WTC11 (cell line): ENCODE results near the gene ABCB6.

Experiments used
- FOXP1 ChIP-seq: sonication (generic); formaldehyde crosslinking; IDR thresholded peaks from 2 replicates; pipeline ENCODE4 v1.8.0; 2022; ENCODE audit warnings: missing genetic modification reagents, mild to moderate bottlenecking, moderate library complexity, borderline replicate concordance
- NR2C2 ChIP-seq: sonication (generic); formaldehyde crosslinking; IDR thresholded peaks from 2 replicates; pipeline ENCODE4 v1.8.0; 2022; ENCODE audit warnings: mild to moderate bottlenecking, missing genetic modification reagents
- RELA ChIP-seq: sonication (generic); formaldehyde crosslinking; IDR thresholded peaks from 2 replicates; pipeline ENCODE4 v1.8.1; 2022; ENCODE audit warnings: missing genetic modification reagents, mild to moderate bottlenecking, borderline replicate concordance
- TF ChIP-seq, protein P1 (sequence below): fragments of 200-600 bp; IDR thresholded peaks from 2 replicates; pipeline ENCODE4 v1.8.0; 2022; ENCODE audit warnings: antibody characterized with exemption
- TF ChIP-seq, protein P2 (sequence below): sonication (generic); formaldehyde crosslinking; IDR thresholded peaks from 2 replicates; pipeline ENCODE4 v1.8.1; 2023; ENCODE audit warnings: mild to moderate bottlenecking, moderate library complexity, missing genetic modification reagents
- TF ChIP-seq, protein P3 (sequence below): sonication (generic); formaldehyde crosslinking; IDR thresholded peaks from 2 replicates; pipeline ENCODE4 v1.8.0; 2022; ENCODE audit warnings: mild to moderate bottlenecking, missing genetic modification reagents
- TF ChIP-seq, protein P4 (sequence below): sonication (generic); formaldehyde crosslinking; IDR thresholded peaks from 2 replicates; pipeline ENCODE4 v1.8.1; 2023; ENCODE audit warnings: mild to moderate bottlenecking, missing genetic modification reagents

DNA sequence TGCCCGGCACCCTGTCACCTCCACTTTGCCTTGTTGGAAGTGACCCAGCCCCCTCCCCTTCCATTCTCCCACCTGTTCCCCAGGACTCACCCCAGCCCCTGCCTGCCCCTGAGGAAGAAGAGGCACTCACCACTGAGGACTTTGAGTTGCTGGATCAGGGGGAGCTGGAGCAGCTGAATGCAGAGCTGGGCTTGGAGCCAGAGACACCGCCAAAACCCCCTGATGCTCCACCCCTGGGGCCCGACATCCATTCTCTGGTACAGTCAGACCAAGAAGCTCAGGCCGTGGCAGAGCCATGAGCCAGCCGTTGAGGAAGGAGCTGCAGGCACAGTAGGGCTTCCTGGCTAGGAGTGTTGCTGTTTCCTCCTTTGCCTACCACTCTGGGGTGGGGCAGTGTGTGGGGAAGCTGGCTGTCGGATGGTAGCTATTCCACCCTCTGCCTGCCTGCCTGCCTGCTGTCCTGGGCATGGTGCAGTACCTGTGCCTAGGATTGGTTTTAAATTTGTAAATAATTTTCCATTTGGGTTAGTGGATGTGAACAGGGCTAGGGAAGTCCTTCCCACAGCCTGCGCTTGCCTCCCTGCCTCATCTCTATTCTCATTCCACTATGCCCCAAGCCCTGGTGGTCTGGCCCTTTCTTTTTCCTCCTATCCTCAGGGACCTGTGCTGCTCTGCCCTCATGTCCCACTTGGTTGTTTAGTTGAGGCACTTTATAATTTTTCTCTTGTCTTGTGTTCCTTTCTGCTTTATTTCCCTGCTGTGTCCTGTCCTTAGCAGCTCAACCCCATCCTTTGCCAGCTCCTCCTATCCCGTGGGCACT is 36.2 kb downstream of the ABCB6 start:
- no peak for TF ChIP-seq RELA (CRISPR knock-in tag)
- TF ChIP-seq, protein P1, sequence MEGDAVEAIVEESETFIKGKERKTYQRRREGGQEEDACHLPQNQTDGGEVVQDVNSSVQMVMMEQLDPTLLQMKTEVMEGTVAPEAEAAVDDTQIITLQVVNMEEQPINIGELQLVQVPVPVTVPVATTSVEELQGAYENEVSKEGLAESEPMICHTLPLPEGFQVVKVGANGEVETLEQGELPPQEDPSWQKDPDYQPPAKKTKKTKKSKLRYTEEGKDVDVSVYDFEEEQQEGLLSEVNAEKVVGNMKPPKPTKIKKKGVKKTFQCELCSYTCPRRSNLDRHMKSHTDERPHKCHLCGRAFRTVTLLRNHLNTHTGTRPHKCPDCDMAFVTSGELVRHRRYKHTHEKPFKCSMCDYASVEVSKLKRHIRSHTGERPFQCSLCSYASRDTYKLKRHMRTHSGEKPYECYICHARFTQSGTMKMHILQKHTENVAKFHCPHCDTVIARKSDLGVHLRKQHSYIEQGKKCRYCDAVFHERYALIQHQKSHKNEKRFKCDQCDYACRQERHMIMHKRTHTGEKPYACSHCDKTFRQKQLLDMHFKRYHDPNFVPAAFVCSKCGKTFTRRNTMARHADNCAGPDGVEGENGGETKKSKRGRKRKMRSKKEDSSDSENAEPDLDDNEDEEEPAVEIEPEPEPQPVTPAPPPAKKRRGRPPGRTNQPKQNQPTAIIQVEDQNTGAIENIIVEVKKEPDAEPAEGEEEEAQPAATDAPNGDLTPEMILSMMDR: no peak
- TF ChIP-seq, protein P2, sequence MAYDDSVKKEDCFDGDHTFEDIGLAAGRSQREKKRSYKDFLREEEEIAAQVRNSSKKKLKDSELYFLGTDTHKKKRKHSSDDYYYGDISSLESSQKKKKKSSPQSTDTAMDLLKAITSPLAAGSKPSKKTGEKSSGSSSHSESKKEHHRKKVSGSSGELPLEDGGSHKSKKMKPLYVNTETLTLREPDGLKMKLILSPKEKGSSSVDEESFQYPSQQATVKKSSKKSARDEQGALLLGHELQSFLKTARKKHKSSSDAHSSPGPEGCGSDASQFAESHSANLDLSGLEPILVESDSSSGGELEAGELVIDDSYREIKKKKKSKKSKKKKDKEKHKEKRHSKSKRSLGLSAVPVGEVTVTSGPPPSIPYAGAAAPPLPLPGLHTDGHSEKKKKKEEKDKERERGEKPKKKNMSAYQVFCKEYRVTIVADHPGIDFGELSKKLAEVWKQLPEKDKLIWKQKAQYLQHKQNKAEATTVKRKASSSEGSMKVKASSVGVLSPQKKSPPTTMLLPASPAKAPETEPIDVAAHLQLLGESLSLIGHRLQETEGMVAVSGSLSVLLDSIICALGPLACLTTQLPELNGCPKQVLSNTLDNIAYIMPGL (CRISPR knock-in tag): no peak
- TF ChIP-seq, protein P3, sequence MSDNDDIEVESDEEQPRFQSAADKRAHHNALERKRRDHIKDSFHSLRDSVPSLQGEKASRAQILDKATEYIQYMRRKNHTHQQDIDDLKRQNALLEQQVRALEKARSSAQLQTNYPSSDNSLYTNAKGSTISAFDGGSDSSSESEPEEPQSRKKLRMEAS (CRISPR knock-in tag): no peak
- TF ChIP-seq, protein P4, sequence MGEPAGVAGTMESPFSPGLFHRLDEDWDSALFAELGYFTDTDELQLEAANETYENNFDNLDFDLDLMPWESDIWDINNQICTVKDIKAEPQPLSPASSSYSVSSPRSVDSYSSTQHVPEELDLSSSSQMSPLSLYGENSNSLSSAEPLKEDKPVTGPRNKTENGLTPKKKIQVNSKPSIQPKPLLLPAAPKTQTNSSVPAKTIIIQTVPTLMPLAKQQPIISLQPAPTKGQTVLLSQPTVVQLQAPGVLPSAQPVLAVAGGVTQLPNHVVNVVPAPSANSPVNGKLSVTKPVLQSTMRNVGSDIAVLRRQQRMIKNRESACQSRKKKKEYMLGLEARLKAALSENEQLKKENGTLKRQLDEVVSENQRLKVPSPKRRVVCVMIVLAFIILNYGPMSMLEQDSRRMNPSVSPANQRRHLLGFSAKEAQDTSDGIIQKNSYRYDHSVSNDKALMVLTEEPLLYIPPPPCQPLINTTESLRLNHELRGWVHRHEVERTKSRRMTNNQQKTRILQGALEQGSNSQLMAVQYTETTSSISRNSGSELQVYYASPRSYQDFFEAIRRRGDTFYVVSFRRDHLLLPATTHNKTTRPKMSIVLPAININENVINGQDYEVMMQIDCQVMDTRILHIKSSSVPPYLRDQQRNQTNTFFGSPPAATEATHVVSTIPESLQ: no peak
- no peak for TF ChIP-seq FOXP1 (CRISPR knock-in tag)
- TF ChIP-seq NR2C2 (CRISPR knock-in tag): no peak
